Activated T-helper 2 cell treated with anti-CD3 and anti-CD28 coated beads, Interferon-gamma antibody, Interleukin-2, Interleukin-4, amounts not matched to agents 10 μg/mL and 5 μg/mL and 100 μg/mL, durations not matched to agents 14 hours and 24 hours and 36 hours (primary cell): Measurements from ENCODE around the gene MYZAP. TPM values are rescaled to one million over a fixed set of nuclear protein-coding genes. Genes with fewer than 3 reads are reported as not detected.
A peak's percentile ranks its signal among the peaks of the same experiment; 100 is the strongest.

Experiments
- DNase-seq: peaks from one replicate; pipeline ENCODE4 v3.0.0; 2021; ENCODE audit warnings: low spot score
- H3K27ac Mint-ChIP-seq: one replicate; pipeline ENCODE4 v1.8.0; 2021; ENCODE audit warnings: mixed read lengths
- H3K27me3 Mint-ChIP-seq: one replicate; pipeline ENCODE4 v1.8.0; 2021; ENCODE audit warnings: low read depth, mixed read lengths
- H3K36me3 Mint-ChIP-seq: one replicate; pipeline ENCODE4 v1.8.0; 2021; ENCODE audit warnings: low read depth, mixed read lengths
- H3K4me1 Mint-ChIP-seq: one replicate; pipeline ENCODE4 v1.8.0; 2021; ENCODE audit warnings: low read depth, mixed read lengths
- H3K4me3 Mint-ChIP-seq: one replicate; pipeline ENCODE4 v1.8.0; 2021; ENCODE audit warnings: low read depth, mild to moderate bottlenecking, moderate library complexity, mixed read lengths
- H3K9me3 Mint-ChIP-seq: one replicate; pipeline ENCODE4 v1.8.0; 2021; ENCODE audit warnings: mixed read lengths
- intact Hi-C: fragments of 100-400 bp; cut with micrococcal nuclease; formaldehyde crosslinking; loops from one replicate; pipeline ENCODE4 v1.15.1; 2023
- total RNA-seq: library from RNA; stranded (reverse); gene quantifications from 2 replicates; pipeline ENCODE4 v1.2.3, GENCODE V29; 2022

The MYZAP gene
- total RNA-seq, 1 donor from 2014 or later: not detected

DNA sequence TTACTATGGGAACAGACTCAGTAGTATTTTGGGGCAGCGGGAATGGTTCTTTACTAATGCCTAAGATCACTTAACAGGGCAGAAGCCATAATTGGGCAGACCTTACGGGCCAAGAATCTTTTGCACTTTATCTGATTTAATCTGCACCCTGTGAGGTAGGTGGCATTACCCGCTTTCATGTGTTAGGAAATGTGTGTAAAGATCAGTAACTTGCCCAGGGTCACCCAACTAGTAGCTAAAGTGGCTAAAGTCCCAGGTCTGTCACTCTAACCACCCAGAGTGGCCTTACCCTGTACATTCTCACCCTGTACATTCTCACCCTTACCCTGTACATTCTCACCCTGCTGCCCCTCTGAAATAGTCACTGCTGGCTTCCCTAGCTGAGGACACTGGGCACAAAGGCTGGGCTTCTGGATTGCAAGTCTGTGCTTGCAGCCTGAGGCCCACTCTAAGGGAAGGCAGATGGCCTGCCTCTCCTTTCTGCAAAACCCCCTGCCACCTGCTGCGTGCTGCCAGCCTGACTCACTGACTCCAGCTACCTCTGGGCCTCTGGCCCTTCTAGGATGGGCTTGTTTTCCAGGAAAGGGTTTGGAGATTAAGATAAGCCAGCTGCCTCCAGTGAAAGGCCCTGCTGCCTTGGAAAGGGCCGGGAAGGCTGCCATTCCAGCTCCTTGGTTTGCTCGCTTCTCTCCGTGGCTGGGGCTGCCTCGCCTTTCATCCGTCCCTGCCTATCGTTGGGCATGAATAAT, 37.5 kb upstream of the MYZAP start:
- Mint-ChIP-seq H3K27ac (no peak overlapping the region), H3K36me3 (no peaks in the 10 kb centered on the region), H3K4me1 (no peaks in the 10 kb centered on the region), H3K27me3 (peaks cover 1% of the 10 kb centered on the region), H3K4me3 (no peak overlapping the region), H3K9me3 (no peaks in the 10 kb centered on the region)
- DNase-seq: no peak
- intact Hi-C loops: no loop called here

DNA sequence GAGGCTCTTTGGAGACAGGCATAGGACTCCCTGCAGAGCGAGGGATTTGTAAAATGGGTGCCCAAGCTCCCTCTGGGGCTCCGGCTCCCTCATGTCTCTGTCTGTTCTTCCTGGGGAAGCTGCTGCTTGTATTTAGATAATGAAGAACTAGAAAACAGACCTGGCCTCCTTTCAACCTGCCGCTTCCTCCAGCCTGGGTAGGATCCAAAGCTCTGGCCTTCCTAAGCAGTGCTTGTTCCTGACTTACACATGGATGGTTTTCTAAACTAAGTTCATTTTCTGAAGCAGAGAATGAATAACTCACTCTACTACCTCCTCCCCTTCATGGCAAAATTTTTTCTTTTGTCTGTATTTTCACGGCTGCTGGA, 36.9 kb upstream of the MYZAP start:
- no peaks in the 10 kb centered on the region for H3K36me3 Mint-ChIP-seq
- intact Hi-C loops: no loop called here
- H3K9me3 Mint-ChIP-seq: no peaks in the 10 kb centered on the region
- no peak overlapping the region for H3K27ac Mint-ChIP-seq
- H3K27me3 Mint-ChIP-seq: peaks cover 1% of the 10 kb centered on the region
- no peak for DNase-seq
- no peak overlapping the region for H3K4me3 Mint-ChIP-seq
- no peaks in the 10 kb centered on the region for H3K4me1 Mint-ChIP-seq

DNA sequence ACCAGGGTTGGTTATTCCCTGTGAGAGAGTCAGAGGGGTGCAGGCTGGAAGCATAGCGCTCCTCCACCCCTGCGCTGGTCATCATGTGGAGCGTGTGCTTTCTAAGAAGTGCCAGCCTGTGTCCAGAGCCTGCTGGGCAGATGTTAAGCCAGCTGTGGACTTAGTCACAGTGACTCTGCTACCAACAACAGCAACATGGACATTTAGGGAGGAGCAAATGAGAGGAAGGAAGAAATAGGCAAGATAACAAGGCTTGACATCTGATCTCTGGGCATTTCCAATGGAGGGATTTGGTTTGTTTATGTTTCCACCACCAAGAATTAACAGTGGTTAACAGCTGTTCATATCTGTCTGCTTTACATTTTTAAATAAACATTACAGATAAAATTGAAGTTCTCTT, 36.4 kb upstream of the MYZAP start:
- no peaks in the 10 kb centered on the region for H3K36me3 Mint-ChIP-seq
- no peak overlapping the region for H3K4me3 Mint-ChIP-seq
- peaks cover 1% of the 10 kb centered on the region for H3K27me3 Mint-ChIP-seq
- intact Hi-C loops: no loop called here
- no peak overlapping the region for H3K27ac Mint-ChIP-seq
- peaks cover 2% of the 10 kb centered on the region for H3K4me1 Mint-ChIP-seq
- DNase-seq: no peak
- no peaks in the 10 kb centered on the region for H3K9me3 Mint-ChIP-seq

DNA sequence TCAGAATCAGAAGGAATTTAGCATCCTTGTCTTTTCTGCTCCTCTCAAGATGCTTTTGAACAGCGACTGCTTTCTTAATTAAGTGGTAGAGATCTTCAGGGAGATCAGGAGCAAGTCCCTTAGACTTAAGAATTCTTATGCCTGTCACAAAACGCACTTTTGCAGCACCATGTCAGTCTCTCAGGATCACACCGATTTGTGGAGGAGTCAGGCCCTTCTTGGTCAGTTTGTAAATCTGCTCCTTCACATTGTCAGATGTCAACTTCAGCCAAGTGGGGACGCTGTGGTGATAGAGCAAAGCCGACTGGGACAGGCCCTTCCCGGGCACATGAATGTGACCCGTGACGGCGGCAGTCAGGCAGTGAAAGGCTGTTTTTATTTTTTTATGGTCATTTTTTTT, 35.7 kb upstream of the MYZAP start:
- Mint-ChIP-seq H3K36me3 (no peaks in the 10 kb centered on the region), H3K27me3 (peaks cover 1% of the 10 kb centered on the region), H3K27ac (no peak overlapping the region), H3K9me3 (no peaks in the 10 kb centered on the region), H3K4me1 (peaks cover 4% of the 10 kb centered on the region), H3K4me3 (no peak overlapping the region)
- intact Hi-C loops: no loop called here
- DNase-seq: no peak

DNA sequence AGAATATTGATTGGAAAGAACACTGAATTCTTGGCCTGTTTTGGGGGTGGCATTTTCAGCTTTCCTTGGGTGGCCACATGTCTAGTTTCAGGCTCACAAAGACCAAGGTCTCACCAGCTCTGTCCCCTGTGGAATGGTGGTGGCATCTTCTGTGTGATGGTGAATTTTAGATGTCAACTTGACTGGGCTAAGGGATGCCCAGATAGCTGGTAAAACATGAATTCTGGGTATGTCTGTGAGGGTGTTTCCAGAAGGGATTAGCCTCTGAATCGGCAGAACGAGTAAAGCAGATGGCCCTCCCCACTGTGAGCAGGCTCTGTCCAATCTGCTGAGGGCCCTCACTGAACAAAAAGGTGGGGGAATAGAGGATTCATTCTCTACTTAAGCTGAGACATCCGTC, 34.4 kb upstream of the MYZAP start:
- Mint-ChIP-seq H3K27me3 (peaks cover 1% of the 10 kb centered on the region), H3K36me3 (no peaks in the 10 kb centered on the region), H3K9me3 (no peaks in the 10 kb centered on the region), H3K4me1 (peaks cover 10% of the 10 kb centered on the region), H3K27ac (no peak overlapping the region), H3K4me3 (no peak overlapping the region)
- DNase-seq: no peak
- intact Hi-C loops: no loop called here

DNA sequence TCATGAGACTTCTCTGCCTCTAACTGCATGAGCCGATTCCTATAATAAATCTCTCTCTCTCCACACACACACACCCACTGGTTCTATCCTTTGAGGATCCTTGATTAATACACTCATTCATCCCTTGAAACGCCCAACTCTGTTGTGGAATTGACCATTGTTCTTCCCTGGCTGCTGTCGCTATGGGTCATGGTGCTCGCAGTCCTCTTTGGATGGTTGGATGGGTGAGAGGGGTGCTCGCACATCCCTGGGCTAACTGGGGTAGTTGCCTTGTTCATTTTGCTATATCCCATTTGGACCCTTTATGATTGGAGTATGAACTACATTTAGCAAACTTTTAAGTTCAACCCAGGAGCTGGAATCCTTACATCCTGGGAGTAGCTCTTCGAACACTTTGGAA, 33.9 kb upstream of the MYZAP start:
- Mint-ChIP-seq H3K36me3 (no peaks in the 10 kb centered on the region), H3K27ac (no peak overlapping the region), H3K9me3 (no peaks in the 10 kb centered on the region), H3K4me1 (peaks cover 14% of the 10 kb centered on the region), H3K27me3 (peaks cover 1% of the 10 kb centered on the region), H3K4me3 (no peak overlapping the region)
- no peak for DNase-seq
- intact Hi-C loops: loop anchor here (2.0 kb wide), 2 partner anchors 303 to 513 kb away; no protein-coding TSS in a partner anchor

DNA sequence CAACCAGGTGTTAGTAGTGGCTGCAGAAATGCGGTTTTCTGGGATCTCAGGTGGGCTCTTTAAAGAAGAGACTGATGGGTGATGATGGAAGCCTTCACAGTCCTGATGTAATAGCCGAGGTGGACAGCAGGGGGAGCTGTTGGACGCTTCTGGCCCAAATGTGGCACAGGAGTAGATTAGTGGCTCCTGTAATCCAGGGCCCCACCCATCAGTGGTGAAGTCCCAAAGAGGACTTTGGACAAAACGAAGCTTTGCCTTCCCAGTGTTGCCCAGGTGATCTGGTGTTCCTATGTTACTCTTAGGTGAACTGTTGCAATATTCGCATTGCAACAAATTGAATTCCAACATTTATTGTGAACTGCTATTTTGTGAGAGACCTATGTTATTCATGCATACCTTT, 31.8 kb upstream of the MYZAP start:
- intact Hi-C loops: loop anchor here (2.0 kb wide), 4 partner anchors 147 to 623 kb away; partner anchors contain the start of gene POLR2M
- no peak overlapping the region for H3K4me3 Mint-ChIP-seq
- H3K9me3 Mint-ChIP-seq: no peaks in the 10 kb centered on the region
- H3K36me3 Mint-ChIP-seq: no peaks in the 10 kb centered on the region
- peaks cover 1% of the 10 kb centered on the region for H3K27me3 Mint-ChIP-seq
- no peak overlapping the region for H3K27ac Mint-ChIP-seq
- DNase-seq: peak; percentile 53
- H3K4me1 Mint-ChIP-seq: peaks cover 20% of the 10 kb centered on the region

DNA sequence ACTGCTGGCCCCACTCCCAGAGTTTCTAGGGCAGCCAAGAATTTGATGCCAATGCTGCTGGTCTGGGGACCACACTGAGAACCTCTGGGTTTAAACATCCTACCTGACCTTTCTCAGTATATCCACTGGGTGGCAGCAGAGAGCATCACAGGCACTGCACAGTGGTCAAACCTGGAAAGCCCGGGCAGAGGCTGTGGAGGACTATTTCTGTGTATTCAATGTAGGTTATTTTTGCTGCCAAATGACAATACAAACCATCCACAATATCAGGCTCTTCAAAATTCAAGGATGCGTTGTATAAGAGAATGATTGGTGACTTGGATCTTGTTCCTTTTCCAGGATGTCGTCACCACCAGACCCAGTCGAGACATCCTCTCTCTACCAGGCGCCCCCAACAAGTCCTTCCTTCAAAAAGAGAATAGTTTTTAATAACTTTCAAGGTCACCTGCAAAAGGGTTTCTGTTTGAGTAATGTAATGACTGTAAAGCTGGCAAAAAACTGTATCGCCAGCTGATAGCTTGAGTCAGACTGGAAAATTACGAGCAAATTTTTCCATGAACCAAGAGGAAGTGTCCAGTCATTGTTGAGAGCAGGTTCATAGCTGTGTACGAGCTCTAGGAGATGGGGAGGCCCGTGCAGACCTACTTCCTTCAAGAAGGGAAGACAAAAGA, 30.5 kb upstream of the MYZAP start:
- H3K4me1 Mint-ChIP-seq: peaks cover 28% of the 10 kb centered on the region
- peak overlapping the region; percentile 86 for H3K27ac Mint-ChIP-seq
- no peak overlapping the region for H3K4me3 Mint-ChIP-seq
- DNase-seq: peak; percentile 36
- no peaks in the 10 kb centered on the region for H3K9me3 Mint-ChIP-seq
- intact Hi-C loops: loop anchor here (2.0 kb wide), 2 partner anchors 146 to 622 kb away; partner anchors contain the start of gene POLR2M
- no peaks in the 10 kb centered on the region for H3K36me3 Mint-ChIP-seq
- peaks cover 1% of the 10 kb centered on the region for H3K27me3 Mint-ChIP-seq

DNA sequence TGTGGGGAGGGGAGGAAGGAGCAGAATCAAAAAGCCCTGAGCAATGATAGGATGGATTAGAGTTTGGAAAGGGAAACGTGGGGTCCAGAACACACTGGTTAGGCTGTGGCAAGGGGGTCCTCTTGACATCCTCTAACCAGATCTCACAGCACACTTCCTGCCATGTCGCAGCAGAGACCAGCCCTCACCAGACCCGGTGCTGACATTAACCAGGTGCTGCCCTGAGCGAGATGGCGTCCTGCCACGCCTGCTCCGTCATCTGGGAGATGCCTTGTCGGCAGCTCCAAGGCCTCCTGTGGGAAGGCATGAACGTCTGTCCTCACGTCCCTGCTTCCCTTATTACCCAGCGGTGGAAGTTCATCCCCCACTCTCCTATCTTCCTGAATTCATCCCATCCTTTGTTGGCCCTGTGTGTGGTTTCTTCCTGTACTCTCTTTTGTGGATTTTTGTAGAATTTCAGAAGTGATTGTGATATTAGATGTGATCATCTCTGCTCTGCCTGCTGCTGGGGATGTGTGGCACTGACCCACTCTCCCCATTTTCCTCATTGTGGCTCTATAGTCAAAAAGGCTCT, 29.4 kb upstream of the MYZAP start:
- intact Hi-C loops: no loop called here
- Mint-ChIP-seq H3K4me3 (no peak overlapping the region), H3K36me3 (no peaks in the 10 kb centered on the region), H3K27ac (peak overlapping the region; percentile 20), H3K27me3 (peaks cover 1% of the 10 kb centered on the region), H3K9me3 (no peaks in the 10 kb centered on the region), H3K4me1 (peaks cover 28% of the 10 kb centered on the region)
- no peak for DNase-seq

DNA sequence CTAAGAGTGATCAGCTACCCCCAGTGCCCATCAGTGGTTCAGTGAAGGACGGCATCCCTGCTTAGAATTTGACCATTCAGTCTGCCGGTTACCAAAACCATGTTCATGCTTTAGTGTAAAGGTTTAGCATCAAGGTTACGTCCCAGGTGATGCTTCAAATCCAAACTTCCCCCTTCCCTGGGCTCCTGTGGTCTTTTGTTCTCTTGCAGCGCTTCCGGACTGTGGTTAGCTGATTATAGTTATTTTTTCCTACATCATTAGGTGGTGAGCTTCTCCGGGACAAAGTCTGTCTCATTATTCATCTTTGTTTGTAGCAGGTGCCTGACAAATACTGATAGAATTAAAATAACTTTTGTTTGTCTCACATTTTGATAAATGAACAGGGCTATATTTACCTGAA, 28.3 kb upstream of the MYZAP start:
- Mint-ChIP-seq H3K4me1 (peaks cover 28% of the 10 kb centered on the region), H3K9me3 (no peaks in the 10 kb centered on the region), H3K27me3 (peaks cover 1% of the 10 kb centered on the region), H3K36me3 (no peaks in the 10 kb centered on the region), H3K4me3 (no peak overlapping the region), H3K27ac (no peak overlapping the region)
- intact Hi-C loops: no loop called here
- DNase-seq: no peak

DNA sequence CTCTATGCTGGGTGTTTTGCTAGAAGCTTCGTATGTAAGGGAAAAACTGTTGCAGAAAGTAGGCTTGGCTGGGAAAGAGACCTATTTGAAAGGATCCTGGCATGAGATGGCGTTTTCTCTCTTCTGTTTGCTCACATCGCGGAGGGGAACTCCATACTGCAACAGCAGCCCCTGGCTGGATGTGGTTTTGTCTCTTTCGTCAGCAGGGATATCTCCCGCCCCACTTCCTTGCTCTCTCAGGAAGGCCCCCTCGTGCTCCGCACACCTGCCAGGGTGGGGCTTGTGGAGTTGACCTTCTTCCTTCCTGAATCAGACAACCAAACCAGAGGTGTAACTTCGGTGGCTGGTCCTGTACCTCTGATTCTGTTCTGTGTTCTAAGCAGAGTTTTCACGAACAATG, 26.4 kb upstream of the MYZAP start:
- Mint-ChIP-seq H3K4me3 (no peak overlapping the region), H3K27ac (no peak overlapping the region), H3K36me3 (no peaks in the 10 kb centered on the region), H3K27me3 (peaks cover 8% of the 10 kb centered on the region), H3K9me3 (no peaks in the 10 kb centered on the region), H3K4me1 (peaks cover 26% of the 10 kb centered on the region)
- intact Hi-C loops: no loop called here
- DNase-seq: no peak

DNA sequence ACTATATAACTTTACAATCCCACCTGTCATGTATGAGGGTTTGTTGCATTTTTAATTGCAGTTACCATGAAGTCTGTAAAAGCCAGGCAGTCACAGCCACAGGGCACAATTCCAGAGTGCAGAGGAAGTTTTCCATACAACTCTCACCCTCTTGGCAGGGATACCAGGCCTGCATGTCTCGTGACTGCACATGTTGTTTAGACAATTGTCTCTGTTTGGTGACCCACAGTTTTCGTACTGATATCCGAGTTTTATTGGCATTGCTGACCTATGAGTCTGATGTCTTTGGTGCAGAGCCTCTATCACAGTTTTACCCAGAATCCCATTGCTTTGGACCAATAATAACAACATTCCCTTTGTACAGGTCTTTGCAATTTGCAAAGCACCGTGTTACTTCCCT, 24.9 kb upstream of the MYZAP start:
- Mint-ChIP-seq H3K27ac (no peak overlapping the region), H3K4me1 (peaks cover 18% of the 10 kb centered on the region), H3K36me3 (no peaks in the 10 kb centered on the region), H3K27me3 (peaks cover 8% of the 10 kb centered on the region), H3K4me3 (no peak overlapping the region), H3K9me3 (no peaks in the 10 kb centered on the region)
- DNase-seq: no peak
- intact Hi-C loops: no loop called here

DNA sequence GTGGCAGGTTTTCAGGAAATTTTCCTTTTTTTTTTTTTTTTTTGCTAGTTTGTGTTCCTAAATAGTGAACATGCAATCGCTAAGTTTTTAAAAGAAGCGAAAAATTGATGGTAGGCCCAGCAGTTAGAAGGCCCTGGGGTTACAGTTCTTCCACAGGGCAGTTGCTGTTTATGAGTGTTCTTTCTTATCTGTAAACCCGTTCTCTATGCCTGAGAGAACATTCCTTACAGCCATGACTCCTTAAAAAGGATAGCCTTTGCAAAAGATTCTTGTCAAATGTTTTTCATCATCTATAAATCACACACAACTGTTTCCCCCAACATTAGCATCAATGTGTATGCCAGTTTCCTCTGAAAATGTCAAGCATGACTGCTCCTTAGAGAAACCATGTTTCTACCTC, 23.8 kb upstream of the MYZAP start:
- intact Hi-C loops: no loop called here
- Mint-ChIP-seq H3K36me3 (no peaks in the 10 kb centered on the region), H3K4me3 (no peak overlapping the region), H3K4me1 (peaks cover 13% of the 10 kb centered on the region), H3K27me3 (peaks cover 8% of the 10 kb centered on the region), H3K9me3 (no peaks in the 10 kb centered on the region), H3K27ac (no peak overlapping the region)
- no peak for DNase-seq
